ENCODE results near the gene RBM3.

DNA sequence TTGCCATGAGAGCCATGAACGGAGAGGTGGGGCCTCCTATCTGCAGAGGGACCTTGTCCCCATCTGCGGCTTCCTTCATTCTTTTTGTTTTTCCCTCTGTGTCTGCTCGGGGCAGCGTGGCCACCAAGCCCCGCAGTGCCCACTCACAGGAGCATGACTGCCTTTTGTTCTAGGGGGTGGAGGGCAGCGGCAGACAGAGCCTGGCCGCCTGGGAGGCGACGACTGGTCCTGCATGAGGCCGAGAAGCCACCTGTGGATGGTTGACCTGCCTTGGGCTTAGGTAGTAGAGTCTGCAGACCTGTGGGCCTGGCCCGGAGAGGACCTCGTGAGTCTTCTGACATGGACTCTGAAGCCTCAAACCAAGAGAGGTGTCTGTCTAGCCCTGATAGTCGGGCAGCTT lies 1.4 kb downstream of the RBM3 start:
- TF ChIP-seq POLR2A (IDR thresholded peaks at IDR 0.05) (no peak), CTCF (IDR thresholded peaks at IDR 0.05) (no peak)
